H1 (cell line): ENCODE measurements around the gene TRMT2B. TPM values are rescaled to one million over a fixed set of nuclear protein-coding genes. Genes with fewer than 3 reads are reported as not detected.

Source experiments
- BRCA1 ChIP-seq: IDR thresholded peaks from 2 replicates; pipeline ENCODE4 v1.6.1; 2012; ENCODE audit warnings: low read depth, low read length, improper control_type of control experiment
- CBX5 ChIP-seq: fragments of 300-800, 300-1000 bp; sonication (generic); IDR thresholded peaks from 2 replicates; pipeline ENCODE4 v1.7.1; 2016; ENCODE audit warnings: antibody characterized with exemption, low read length, low read depth
- CBX8 ChIP-seq: fragments of 300-800, 300-1000 bp; sonication (generic); IDR thresholded peaks from 2 replicates; pipeline ENCODE4 v1.7.1; 2016; ENCODE audit warnings: low read depth, low read length, borderline replicate concordance
- CHD1 ChIP-seq: IDR thresholded peaks from 2 replicates; pipeline ENCODE4 v1.6.1; 2012; ENCODE audit warnings: low read depth, low read length, improper control_type of control experiment
- E2F6 ChIP-seq: IDR thresholded peaks from 2 replicates; pipeline ENCODE4 v1.6.1; 2012; ENCODE audit warnings: inconsistent platforms
- JUND ChIP-seq: IDR thresholded peaks from 2 replicates; pipeline ENCODE4 v1.6.1; 2011; ENCODE audit warnings: mild to moderate bottlenecking, improper control_type of control experiment, low read length
- POLR2A ChIP-seq, 2 experiments: IDR thresholded peaks; 1 replicate in 1 of 2; 2 replicates in 1 of 2; pipeline ENCODE4 v1.6.1; 2011; ENCODE audit warnings: low read depth in 2 of 2, low read length in 2 of 2, mild to moderate bottlenecking in 2 of 2; ENCODE audit errors: control extremely low read depth in 1 of 2
- RBBP5 ChIP-seq: IDR thresholded peaks from 2 replicates; pipeline ENCODE4 v1.7.1; 2012; ENCODE audit warnings: low read depth, mild to moderate bottlenecking, inconsistent platforms, low read length, moderate library complexity, borderline replicate concordance
- RFX5 ChIP-seq: IDR thresholded peaks from 2 replicates; pipeline ENCODE4 v1.6.1; 2011; ENCODE audit warnings: low read depth, low read length, improper control_type of control experiment, borderline replicate concordance
- polyA plus RNA-seq, 7 experiments: library from polyadenylated mRNA; depleted of rRNA in 3 of 7; stranded (reverse) in 5 of 7; unstranded in 2 of 7; fragments of >200 nt in 5 of 7; fragments of 200-250 nt in 2 of 7; gene quantifications; 1 replicate in 5 of 7; 2 replicates in 1 of 7; 4 replicates in 1 of 7; pipeline versions ENCODE4 v1.2.1 to v1.2.3, GENCODE V29; 2011 to 2013; ENCODE audit warnings: missing spikeins in 2 of 7, mixed read lengths in 2 of 7
- total RNA-seq: library from RNA; stranded (reverse); fragmentation: NEBNext Ultra II Directional; extraction: Animal tissue kit (Norgen Biotek cat#: 25700); gene quantifications from 2 replicates; pipeline ENCODE4 v1.2.1, GENCODE V29; 2021

The TRMT2B gene
- total and polyA plus RNA-seq, 2 of the 8 experiments (the other 6 are each of a cell fraction or from before 2014, with no cell fraction given), result 12.1 to 12.4 TPM

- TF ChIP-seq CHD1 (no peak), BRCA1 (no peak), RFX5 (no peak), E2F6 (no peak), CBX5 (no peak), CBX8 (no peak), RBBP5 (no peak), JUND (no peak), POLR2A (IDR thresholded peaks at IDR 0.05; ENCODE audit: control extremely low read depth in 1 of 2, low read depth in 2 of 2, low read length in 2 of 2) (no peak)
Observed at GRCh38 chrX:100962811-100963210, 89.1 kb downstream of the TRMT2B start (continued).

Other genes with a start within 250 kb of the TRMT2B start
- gene CSTF2, start 231.7 kb downstream of the TRMT2B start, total RNA-seq, result 30.9 and 33.0 TPM in 2 replicates
- 20.7 and 21.0 TPM in 2 replicates for gene CSTF2, start 231.7 kb downstream of the TRMT2B start, polyA plus RNA-seq (2011; rRNA removed)
- gene NOX1, start 177.8 kb downstream of the TRMT2B start, total RNA-seq, result not detected in 2 replicates
- gene NOX1, start 177.8 kb downstream of the TRMT2B start, polyA plus RNA-seq (2011; rRNA removed), result not detected in 2 replicates
- 1.2 and 1.3 TPM in 2 replicates for gene XKRX, start 123.2 kb downstream of the TRMT2B start, total RNA-seq
- gene XKRX, start 123.2 kb downstream of the TRMT2B start, polyA plus RNA-seq (2011; rRNA removed), result 0.70 and 0.83 TPM in 2 replicates
- gene ARL13A, start 82.4 kb downstream of the TRMT2B start, total RNA-seq, result not detected in 2 replicates
- gene ARL13A, start 82.4 kb downstream of the TRMT2B start, polyA plus RNA-seq (2011; rRNA removed), result not detected in 2 replicates
- gene TMEM35A, start 26.8 kb upstream of the TRMT2B start, total RNA-seq, result 5.5 and 5.7 TPM in 2 replicates
- gene TMEM35A, start 26.8 kb upstream of the TRMT2B start, polyA plus RNA-seq (2011; rRNA removed), result 3.9 and 5.8 TPM in 2 replicates
- 20.8 and 22.5 TPM in 2 replicates for gene CENPI, start 46.1 kb upstream of the TRMT2B start, total RNA-seq
- gene CENPI, start 46.1 kb upstream of the TRMT2B start, polyA plus RNA-seq (2011; rRNA removed), result 4.6 and 7.2 TPM in 2 replicates
- 0.20 and 0.25 TPM in 2 replicates for gene DRP2, start 167.7 kb upstream of the TRMT2B start, total RNA-seq
- gene DRP2, start 167.7 kb upstream of the TRMT2B start, polyA plus RNA-seq (2011; rRNA removed), result 0.18 and 0.24 TPM in 2 replicates
- not detected in 2 replicates for gene TAF7L, start 239.2 kb upstream of the TRMT2B start, total RNA-seq
- gene TAF7L, start 239.2 kb upstream of the TRMT2B start, polyA plus RNA-seq (2011; rRNA removed), result not detected in 2 replicates